ENCODE results near the gene RXFP3.

GRCh38 chr5:33981408-33982162 lies 45.4 kb downstream of the RXFP3 start:
- TF ChIP-seq CTCF (optimal IDR thresholded peaks at IDR 0.05 in 1 of 3, IDR thresholded peaks at IDR 0.05 in 1 of 3, conservative IDR thresholded peaks at IDR 0.05 in 1 of 3; ENCODE audit: extremely low read depth in 1 of 3, insufficient read depth in 2 of 3, low read length in 3 of 3) (no peak), EZH2 (IDR thresholded peaks at IDR 0.05; ENCODE audit: low read length) (no peak)

Data from keratinocyte (primary cell).